ENCODE measurements around the gene CSNK1G1.

DNA sequence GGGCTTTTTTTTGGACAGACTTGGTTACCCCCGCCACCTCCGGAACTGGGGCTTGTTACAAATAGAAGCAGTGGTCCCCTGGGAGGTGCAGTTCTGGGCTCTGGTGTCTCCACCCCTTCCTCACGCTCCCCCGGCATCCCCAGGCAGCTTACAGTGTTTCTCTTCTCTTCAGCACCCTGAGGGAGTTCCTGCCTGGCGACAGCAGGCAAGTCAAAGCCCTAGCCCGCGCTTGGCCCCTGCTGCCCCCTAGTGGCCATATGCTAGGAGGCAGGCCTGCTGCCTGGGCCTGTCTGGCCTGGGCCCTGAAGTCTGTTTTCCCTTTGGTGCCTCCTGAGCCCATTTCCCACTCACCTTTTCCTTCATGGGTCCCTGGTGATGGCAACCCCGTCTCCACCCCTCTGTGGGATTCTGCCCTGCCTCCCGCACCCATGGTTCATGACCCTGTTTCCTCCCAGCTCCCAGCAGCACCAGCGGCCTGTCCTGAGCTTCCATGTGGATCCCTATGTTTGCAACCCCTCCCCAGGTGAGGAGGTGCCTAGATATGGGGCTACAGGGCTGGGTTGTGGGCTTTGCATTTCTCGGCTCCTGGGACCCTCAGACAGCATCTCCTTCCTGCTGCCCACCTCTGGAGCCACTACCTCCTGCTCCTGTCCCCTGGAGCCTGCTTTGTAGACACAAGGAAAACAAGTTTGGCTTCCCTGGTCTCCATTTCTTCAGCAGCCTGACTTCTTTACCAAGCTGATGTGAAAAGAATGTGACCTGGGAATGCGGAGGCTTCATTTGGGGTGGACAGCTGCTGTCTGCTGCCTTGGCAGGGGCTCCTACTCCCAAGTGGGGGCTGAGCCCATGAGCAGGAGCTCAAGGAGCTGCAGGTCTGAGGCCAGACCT, 202.2 kb downstream of the CSNK1G1 start:
- TF ChIP-seq, protein P1, sequence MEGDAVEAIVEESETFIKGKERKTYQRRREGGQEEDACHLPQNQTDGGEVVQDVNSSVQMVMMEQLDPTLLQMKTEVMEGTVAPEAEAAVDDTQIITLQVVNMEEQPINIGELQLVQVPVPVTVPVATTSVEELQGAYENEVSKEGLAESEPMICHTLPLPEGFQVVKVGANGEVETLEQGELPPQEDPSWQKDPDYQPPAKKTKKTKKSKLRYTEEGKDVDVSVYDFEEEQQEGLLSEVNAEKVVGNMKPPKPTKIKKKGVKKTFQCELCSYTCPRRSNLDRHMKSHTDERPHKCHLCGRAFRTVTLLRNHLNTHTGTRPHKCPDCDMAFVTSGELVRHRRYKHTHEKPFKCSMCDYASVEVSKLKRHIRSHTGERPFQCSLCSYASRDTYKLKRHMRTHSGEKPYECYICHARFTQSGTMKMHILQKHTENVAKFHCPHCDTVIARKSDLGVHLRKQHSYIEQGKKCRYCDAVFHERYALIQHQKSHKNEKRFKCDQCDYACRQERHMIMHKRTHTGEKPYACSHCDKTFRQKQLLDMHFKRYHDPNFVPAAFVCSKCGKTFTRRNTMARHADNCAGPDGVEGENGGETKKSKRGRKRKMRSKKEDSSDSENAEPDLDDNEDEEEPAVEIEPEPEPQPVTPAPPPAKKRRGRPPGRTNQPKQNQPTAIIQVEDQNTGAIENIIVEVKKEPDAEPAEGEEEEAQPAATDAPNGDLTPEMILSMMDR (conservative IDR thresholded peaks at IDR 0.05; ENCODE audit: low read depth, low read length): peak; percentile 99
- TF ChIP-seq EZH2 (IDR thresholded peaks at IDR 0.05; ENCODE audit: borderline replicate concordance, low read depth, low read length, poor library complexity, severe bottlenecking): no peak
